SHP77 (cell line): ENCODE results near the gene TRIO.

Experiments used
- DNase-seq, 2 experiments: peaks; one replicate each; lab custom pipeline; 2025; lab: John Stamatoyannopoulos, UW

The TRIO gene

DNA sequence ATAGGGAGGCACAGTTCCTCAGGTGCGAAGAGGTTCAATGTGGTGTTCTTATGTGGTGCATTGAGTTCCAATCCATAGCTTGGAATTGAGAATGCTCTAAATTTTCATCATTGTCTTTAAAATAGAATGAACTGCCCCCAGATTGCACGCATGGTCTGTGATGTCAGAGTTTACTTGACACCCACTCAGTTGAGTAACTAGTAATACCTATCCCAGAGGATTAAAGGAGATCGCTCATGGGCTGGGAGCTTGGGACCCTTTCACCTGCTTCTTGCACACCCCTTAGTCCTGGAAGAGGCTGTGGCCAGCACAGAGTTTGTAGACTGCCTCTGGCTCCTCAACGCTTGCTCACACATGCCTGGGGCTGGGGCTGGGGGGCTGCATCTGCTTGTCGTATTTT is 343.3 kb downstream of the TRIO start:
- DNase-seq, result no peak

DNA sequence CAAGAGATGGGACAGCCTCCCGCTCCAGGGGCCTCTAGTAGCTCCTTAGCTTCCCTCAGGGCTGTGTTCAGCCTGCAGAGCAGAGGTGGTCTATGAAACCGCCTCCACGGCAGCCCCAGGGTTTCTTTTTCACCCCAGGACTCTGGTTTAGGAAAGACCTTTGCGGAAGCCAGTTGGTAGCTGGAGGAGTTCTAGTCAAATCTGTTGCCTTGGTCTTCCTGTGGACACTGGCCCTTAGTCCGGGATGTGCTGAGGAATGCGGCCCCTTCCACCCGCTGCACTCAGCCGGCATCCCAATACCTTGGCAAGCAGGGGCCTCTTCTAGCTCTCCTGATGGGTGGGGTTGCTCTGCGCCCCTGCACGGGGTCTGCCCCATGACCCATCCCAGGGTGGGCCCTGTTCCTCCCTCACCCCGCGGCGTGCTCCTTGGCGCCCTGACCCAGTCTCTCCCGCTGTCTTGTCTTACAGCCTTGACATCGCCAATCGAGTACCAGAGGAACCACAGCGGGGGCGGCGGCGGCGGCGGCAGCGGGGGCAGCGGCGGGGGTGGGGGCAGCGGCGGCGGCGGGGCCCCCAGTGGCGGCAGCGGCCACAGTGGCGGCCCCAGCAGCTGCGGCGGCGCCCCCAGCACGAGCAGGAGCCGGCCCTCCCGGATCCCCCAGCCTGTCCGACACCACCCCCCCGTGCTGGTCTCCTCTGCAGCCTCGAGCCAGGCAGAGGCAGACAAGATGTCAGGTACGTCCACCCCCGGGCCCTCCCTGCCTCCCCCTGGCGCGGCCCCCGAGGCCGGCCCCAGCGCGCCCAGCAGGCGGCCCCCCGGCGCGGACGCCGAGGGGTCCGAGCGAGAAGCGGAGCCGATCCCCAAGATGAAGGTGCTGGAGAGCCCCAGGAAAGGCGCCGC is 344.1 kb downstream of the TRIO start:
- no peak for DNase-seq

DNA sequence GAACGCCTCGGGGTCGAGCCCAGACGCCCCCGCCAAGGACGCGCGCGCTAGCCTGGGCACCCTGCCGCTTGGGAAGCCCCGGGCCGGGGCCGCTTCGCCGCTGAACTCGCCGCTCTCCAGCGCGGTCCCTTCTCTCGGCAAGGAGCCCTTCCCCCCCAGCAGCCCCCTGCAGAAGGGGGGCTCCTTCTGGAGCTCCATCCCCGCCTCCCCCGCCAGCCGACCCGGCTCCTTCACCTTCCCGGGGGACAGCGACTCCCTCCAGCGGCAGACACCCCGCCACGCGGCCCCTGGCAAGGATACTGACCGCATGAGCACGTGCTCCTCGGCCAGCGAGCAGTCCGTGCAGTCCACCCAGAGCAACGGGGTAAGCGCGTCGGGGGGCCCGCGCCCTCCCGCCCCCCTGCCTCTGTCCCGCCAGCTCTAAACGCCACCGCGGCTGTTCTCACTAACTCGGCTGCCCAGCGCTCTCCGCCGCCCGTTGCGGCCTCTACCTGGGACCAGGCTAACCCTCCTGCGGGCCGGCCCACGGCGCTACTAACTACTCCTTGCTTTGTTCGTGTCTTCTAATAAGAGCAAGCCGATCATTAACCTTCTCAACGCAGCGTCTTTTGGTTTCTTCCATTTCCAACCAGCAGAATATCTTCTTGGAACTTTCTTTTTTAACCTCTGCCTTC is 344.9 kb downstream of the TRIO start:
- DNase-seq, result no peak

DNA sequence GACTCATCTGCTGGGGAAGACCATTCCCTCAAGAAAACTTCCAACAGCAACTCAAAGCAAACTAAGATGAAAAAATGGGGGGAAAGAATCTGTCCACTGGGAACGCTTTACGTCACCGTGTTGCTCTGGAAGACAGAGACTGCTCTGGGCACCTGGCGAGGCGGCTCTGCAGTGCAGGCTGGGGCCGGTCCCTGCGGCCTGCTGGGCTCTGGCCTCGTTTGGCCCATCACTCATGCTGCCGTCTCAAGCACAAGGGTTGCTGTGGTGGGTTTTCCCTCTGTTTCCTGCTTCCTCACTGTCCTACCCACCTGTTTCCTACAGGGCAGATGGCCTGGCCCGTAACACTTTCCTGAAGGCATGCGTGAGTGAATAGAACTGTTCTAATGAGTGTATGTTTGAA is 345.6 kb downstream of the TRIO start:
- DNase-seq, result no peak

DNA sequence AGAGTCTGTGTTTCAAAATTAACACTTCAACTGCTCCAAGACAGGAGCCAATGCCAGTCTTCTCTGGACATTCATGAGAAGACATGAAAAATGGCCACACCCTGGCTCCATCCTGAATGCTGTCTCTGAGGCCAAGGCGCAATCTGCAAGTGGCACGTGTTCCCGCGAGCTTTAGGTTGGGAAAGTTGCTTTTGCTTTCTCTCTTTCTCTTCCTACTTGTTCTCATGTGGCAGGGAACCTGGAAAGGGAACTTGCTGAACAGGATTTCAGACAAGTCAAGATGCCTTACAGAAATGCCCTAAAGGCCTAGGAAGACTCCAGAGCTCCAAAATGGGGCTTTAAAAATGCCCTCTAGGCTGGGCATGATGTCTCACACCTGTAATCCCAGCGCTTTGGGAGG is 346.5 kb downstream of the TRIO start:
- DNase-seq, result no peak

DNA sequence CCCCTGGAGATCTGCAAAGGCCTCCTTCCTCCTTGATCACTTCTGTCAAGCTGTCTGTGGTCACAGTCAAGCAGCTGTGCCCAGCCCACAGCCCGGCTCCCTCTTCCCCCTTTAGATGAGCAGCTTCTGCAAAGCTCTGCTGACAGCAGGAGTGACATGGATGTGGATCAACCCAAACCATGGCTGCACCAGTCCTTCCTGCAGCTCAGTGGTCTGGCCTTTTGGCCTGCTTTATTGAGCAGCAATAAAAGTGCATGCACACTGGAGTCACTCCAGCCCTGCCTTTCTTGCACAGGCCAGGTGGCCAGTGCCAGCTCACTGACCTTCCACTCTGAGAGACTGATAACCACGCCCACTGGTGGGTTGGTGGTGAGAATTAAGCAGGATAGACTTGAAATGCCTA is 347.2 kb downstream of the TRIO start:
- DNase-seq, result no peak

DNA sequence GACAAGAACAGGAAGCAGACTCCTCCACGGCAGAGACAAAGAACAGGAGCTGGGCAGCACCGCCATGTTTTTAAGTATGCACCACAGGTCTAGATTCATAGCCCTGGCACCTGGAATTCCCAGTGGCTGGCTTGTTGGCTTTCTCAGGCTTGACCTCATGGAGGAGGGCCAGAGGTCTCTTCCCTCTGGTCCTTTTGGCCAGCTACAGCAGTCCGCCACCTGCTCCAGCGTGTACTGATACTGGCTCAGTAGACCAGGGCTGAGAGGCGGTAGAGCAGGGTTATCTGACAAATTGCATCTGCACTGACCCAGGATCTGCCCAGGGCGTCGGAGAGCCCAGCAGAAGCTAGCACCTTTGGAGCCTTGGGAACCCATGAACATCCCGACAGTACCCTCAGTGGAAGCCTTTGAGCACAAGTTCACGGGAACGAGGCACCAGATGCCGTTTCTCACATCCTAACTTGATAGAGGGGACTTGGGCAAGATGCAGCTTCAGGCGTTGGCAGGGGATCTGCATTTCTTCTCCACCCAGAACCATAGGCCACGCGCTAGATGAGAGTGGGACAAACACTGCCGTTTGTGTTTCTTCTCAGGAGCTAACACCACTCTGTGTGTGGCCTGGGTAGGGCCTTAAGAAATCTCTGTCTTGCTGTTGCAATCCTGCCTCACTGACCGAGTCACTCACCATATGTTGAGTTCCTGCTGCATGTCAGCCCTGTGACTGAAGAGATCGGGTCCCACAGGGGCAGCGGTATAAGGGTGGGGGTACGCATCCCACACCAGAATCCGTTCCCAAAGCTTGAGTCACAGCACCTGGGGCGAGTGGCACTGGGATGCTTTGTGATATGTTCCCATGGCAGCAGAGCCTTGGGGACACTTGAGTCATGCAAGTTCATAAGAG is 348.1 kb downstream of the TRIO start:
- DNase-seq, result no peak

DNA sequence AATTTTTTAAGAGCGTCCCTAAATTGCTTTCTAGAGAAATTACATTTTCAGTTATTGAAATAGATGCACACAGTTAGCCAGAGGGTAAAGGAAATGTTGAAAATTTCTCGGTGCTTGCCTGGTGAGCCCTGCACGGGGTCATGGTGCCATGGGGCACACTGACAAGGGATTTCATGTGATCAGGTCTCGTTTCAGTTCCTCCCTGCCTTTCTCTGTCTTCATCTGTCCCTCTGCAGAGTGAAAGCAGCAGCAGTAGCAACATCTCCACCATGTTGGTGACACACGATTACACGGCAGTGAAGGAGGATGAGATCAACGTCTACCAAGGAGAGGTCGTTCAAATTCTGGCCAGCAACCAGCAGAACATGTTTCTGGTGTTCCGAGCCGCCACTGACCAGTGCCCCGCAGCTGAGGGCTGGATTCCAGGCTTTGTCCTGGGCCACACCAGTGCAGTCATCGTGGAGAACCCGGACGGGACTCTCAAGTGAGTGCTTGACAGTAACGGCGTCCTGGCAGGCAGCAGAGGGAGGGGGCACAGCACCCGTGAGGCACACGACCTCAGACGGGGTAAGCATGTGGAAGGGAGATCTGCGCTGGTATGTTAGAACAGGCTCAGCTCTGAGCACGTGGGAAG is 349.3 kb downstream of the TRIO start:
- no peak for DNase-seq

DNA sequence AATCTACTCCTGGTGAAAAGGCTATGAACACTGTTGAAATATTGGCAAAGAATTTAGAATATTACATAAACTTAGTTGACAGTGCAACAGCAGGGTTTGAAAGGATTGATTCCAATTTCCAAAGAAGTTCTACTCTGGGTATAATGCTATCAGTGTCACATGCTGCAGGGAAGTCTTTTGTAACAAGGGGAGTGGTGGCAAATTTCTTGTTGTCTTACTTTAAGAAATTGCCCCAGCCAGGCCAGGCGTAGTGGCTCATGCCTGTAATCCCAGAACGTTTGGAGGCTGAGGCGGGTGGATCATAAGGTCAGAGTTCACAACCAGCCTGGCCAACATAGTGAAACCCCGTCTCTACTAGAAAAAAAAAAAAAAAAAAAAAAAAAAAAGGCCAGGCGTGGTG is 352.2 kb downstream of the TRIO start:
- DNase-seq, result no peak

DNA sequence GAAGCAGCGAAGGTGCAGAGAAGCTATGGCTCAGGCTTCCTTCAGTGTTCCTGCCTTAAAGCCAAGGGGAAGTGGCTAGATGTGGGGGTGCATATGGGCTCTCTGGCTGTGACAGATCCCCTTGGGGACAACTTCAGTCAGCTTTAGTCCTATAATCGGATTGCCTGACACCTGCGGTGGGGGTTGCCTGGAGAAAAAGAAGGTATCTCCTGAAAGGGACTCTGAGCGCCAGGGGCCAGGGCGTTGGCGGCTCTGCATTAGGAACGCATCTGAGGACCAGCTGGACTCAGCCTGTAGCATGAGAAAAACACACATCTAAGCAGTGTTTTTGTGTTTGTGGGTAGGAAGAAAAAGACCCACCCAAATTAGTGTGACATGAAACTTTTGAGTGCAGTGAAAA is 354.2 kb downstream of the TRIO start:
- no peak for DNase-seq

DNA sequence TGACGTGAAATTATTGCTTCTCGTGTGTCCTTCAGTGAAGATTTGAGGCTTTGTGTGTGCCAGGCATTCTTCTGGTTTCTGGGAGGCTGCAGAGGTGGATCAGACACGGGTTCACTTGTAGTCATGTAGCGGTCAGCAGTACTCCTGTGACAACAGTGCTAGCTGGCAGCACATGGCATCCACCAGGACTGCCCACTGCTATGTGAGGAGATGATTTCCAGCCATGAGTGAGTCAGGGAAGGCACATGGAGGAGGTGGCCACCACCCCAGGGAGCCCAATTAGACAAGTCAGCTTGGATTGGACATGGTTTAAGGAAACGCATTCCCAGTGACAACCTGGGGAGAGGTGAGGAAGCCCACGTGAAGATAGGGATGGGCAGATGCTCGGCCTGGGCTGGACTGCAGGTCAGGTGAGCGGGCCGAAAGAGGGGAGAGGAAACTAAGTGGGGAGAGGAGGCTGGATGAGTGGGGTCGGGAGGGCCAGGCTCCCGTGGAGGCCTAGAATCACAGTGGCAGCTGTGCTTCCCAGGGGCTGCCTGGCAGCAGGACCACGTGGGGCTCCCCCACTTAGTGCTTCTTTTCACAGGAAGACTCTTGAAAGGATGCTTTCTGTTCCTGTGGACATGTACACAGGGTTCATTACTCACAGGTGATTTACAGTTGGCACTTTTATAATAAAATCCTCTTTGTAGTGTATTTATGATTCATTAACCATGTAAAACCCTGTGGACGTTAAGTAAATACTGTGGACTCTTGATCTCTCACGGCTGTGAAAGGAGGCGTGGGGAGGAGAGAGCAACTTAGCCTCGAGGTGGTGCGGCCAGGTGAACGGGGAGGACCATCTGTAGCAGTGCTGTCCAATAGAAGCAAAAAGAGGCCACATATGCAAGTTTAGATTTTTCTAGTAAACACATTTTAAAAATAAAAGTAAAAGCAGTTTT is 358.5 kb downstream of the TRIO start:
- DNase-seq, result no peak

DNA sequence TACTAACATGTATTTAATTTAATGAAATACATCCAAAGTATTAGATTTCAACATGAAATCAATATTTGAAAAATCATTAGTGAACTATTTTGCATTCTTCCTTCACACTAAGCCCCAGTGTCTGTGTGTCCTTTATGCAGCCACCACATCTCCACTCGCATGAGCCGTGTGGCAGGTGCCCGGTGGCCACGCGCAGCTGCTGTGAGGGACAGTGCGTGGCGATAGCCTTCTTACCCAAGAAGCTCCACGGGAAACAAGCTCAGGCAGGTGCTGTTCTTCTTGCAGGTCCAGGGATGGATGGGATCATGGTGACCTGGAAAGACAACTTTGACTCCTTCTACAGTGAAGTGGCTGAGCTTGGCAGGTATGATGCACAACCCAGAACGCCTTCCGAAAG is 359.1 kb downstream of the TRIO start:
- no peak for DNase-seq

DNA sequence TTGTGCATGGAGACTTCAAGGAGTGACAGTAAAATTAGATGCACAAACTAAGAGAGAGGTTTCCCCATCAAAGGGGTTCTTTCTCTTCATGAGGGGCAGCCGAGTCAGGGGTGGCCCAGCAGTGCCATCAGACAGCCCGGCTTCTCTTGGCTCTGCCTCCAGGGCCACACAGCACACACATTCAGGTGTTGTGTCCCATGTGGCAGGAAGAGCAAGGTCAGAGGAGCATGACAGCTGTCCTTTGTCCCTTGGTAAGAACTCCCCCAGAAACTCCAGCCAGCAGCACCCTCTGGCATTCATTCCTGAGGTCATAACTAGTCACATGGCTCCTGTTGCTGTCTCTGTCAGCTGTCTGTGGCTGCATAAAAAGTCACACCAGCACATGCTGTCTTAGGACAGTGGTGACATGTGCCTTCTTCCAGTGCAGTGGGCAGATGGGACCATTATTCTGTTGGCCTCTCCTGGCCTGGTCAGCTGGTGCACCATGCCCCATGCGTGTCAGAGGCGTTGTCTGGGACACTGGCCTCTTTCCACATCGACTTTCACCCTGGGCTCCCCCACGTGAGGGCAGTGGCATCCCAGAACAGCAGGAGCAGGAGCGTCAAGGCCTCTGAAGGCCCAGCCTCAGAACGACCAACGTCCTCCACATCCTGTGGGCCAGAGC is 360.0 kb downstream of the TRIO start:
- DNase-seq, result no peak

DNA sequence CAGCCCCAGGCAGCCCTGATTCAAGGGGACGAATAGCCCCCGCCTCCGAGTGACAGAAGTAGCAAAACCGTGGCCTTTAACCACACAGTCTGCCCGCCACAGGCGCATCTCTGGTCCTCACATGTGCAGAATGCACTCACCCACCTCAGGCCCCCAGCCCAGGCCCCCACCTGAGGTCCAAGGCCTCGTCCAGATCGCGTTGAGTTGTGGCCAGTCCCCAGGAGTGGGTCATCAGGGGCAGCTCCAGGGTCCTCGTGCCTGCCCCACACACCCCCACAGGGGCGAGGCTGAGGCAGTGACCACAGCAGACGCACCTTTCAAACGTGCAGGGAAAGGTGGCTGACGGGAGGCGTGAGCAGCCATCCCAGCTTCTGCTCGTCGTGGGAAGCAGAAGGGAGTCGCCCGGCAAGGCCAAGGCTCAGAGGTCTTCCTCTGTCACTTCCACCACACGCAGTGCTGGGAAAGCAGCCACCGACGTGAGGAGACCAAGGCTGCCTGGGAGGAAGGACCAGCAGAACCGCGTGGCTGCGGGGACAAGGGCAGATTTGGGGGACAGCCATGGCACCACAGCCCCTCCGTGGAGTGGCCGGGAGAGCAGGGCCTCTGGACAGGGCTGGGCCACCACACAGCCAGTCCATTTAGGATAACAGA is 360.7 kb downstream of the TRIO start:
- DNase-seq, result no peak

DNA sequence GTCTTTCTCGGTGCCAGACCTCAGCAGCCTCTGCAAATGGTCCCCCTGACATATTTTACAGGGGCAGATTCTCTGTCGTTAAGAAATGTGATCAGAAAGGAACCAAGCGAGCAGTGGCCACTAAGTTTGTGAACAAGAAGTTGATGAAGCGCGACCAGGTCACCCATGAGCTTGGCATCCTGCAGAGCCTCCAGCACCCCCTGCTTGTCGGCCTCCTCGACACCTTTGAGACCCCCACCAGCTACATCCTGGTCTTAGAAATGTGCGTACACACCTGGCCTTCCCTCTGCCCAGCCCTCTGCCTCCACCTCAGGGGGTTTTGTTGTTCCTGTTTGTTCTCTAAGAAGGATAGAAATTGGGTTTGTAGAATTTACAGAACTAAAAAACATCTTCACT is 361.2 kb downstream of the TRIO start:
- no peak for DNase-seq

DNA sequence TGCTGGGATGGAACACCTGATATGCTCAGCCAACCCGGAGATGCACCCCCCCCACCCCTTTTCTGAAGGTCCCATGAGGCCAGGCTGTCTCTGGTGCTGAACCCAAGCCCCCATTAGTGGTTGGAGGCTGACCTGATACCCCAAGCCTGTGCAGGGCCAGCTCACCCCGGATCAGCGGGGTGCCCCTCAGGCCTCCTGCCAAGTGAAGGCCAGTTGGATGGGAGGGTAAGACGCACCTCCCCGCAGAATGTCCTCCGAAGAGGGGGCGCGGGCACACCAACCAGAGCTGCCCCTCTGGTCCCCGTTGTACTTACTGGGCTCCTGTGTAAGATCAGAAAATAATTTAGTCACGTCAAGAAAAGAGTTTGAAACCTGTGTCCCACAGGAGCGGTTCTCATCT is 361.7 kb downstream of the TRIO start:
- DNase-seq, result no peak

DNA sequence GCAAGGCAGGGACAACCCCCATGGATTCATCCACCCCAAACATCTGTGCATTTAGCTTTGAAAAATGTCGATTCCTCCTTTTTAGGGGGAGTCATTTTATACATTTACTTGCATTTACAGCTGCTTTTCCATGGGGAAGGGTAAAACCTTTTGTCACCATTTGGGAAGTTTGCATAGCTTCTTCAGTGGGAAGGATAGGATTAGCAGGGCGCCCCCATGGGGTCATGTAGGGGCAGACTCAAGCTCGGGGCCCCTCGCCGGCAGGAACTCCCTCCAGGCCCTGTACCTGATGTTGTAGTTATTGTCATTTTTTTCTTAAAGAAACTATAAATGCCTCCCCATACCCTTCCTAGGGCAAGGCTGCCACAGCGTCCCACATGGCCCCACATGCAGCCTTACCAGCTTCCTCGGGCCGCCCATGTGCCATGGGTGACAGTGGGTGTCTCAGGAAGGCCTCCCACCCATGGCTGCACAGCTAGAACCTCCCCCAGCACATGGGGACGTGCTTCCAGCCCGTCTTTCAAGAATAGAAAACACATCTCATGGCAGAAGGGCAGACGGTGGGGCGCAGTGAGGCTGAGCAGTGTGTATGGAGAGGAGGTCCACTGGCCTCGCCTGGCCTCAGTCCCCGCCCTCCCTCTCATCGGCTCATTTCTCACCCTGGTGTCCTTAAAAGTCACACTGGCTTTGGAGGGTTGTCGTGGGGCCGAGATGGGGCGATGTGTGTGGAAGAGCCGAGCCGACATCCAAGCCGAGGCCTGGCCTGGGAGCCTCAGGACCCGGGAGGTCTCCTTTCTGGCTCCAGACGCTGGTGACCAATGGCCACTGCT is 362.4 kb downstream of the TRIO start:
- DNase-seq, result peak in 1 of 2 experiments; percentile 10

DNA sequence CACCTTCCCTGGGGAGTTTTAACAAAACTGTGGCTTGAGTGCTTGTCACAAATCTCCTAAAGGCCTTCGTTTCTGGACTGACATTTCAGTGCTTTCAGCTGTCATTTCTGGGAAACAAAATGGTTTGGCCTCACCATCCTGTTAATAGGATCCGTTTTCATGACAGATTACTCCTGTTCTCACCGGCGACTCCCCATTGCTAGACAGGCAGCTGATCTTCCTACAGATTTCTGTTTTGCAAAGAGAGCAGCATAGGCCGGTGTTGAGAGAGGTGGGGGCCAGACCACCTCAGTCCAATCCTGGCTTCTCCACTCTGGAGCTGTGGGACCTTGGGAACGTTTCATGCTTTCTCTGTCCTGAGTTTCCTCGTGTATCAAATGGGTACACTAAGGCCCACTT is 363.0 kb downstream of the TRIO start:
- DNase-seq, result no peak

DNA sequence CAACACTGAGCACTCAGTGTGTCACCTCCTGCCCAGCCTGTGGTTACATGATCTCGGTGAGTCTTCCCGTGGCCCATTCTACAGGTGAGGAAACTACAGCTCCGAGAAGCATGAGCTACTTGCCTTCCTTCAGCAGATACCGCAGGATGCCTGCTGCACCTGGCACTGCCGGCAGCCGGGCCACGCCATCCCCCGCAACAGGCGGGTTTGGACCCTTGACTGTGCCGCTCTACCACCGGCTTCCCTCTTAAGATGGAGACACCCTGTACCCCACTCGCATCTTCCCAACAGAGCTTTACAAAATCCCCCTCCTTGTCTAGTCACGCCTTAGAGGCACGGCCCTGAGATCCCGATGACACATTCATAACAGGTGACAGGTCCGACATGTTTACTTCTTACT is 363.5 kb downstream of the TRIO start:
- DNase-seq, result no peak
